B cell (primary cell): ENCODE measurements around the gene TEF. TPM values are rescaled to one million over a fixed set of nuclear protein-coding genes. Genes with fewer than 3 reads are reported as not detected.

Experiments used
- ATAC-seq: fragments of 200-7000 bp; cut with Tn5 transposase; one replicate; pipeline ENCODE4 v1.10.0; 2021; ENCODE audit warnings: low read depth, mild to moderate bottlenecking, moderate number of reproducible peaks, moderate library complexity
- CTCF ChIA-PET: fragments of 350-600 bp; sonication (Branson Sonifier 250); formaldehyde crosslinking; loops from one replicate; lab custom pipeline; 2021; ENCODE audit warnings: antibody characterized with exemption, inconsistent platforms; lab: Charles Lee
- POLR2A ChIA-PET: fragments of 350-600 bp; sonication (Branson Sonifier 250); formaldehyde crosslinking; loops from one replicate; lab custom pipeline; 2021; ENCODE audit warnings: antibody characterized with exemption; lab: Charles Lee
- DNase-seq: peaks from one replicate; pipeline ENCODE4 v3.0.0; 2013
- H2AFZ ChIP-seq: 2 replicates; pipeline ENCODE4 v1.6.1; 2012; ENCODE audit warnings: mild to moderate bottlenecking, low read depth, low read length; ENCODE audit not compliant: insufficient read depth, poor library complexity, severe bottlenecking
- H3K27ac ChIP-seq, 2 donors: 1 replicate in 1 of 2; 2 replicates in 1 of 2; pipeline ENCODE4 v1.5.1; 2012 to 2013; ENCODE audit warnings: low read length in 2 of 2, mild to moderate bottlenecking in 2 of 2, moderate library complexity in 1 of 2
- H3K27me3 ChIP-seq, 4 experiments: fragments of 200-600 bp in 1 of 4; sonication (generic) in 1 of 4; replicated peaks in 1 of 4; 1 replicate in 2 of 4; 2 replicates in 2 of 4; pipeline versions ENCODE4 v1.6.1 to v1.7.0; 2013 to 2016; ENCODE audit warnings: low read length in 3 of 4, mild to moderate bottlenecking in 2 of 4, mixed read lengths in 1 of 4, moderate library complexity in 1 of 4; ENCODE audit not compliant: insufficient read depth in 4 of 4, control insufficient read depth in 3 of 4; ENCODE audit errors: control extremely low read depth in 1 of 4
- H3K36me3 ChIP-seq, 2 experiments: replicated peaks in 1 of 2; 1 replicate in 1 of 2; 2 replicates in 1 of 2; pipeline versions ENCODE4 v1.6.1 to v1.7.1; 2013; ENCODE audit warnings: low read length in 1 of 2; ENCODE audit not compliant: insufficient read depth in 2 of 2, control insufficient read depth in 1 of 2; ENCODE audit errors: control extremely low read depth in 1 of 2, extremely low read depth in 1 of 2
- H3K4me1 ChIP-seq, 2 donors: fragments of 200-600 bp in 1 of 2; sonication (generic) in 1 of 2; 1 replicate in 1 of 2; 2 replicates in 1 of 2; pipeline versions ENCODE4 v1.5.1 to v1.6.1; 2013 to 2017; ENCODE audit warnings: low read length in 2 of 2; ENCODE audit not compliant: control insufficient read depth in 2 of 2, insufficient read depth in 2 of 2
- H3K4me2 ChIP-seq: replicated peaks from 2 replicates; pipeline ENCODE3; 2012; ENCODE audit warnings: mild to moderate bottlenecking, low read depth, low read length; ENCODE audit not compliant: poor library complexity, severe bottlenecking
- H3K4me3 ChIP-seq, 5 experiments: fragments of 200-600 bp in 1 of 5; sonication (generic) in 1 of 5; 1 replicate in 3 of 5; 2 replicates in 2 of 5; pipeline versions ENCODE4 v1.5.1 to v1.7.0; 2011 to 2016; ENCODE audit warnings: low read length in 4 of 5, mild to moderate bottlenecking in 4 of 5, low read depth in 2 of 5, control low read depth in 1 of 5, moderate library complexity in 1 of 5; ENCODE audit not compliant: insufficient read depth in 1 of 5; ENCODE audit errors: control extremely low read depth in 1 of 5, extremely low read depth in 1 of 5
- H3K79me2 ChIP-seq: fragments of 200-600 bp; sonication (generic); one replicate; pipeline ENCODE4 v1.6.0; 2016; ENCODE audit warnings: low read length; ENCODE audit not compliant: control insufficient read depth, insufficient read depth
- H3K9ac ChIP-seq: fragments of 200-600 bp; sonication (generic); 2 replicates; pipeline ENCODE4 v1.6.1; 2017; ENCODE audit warnings: mild to moderate bottlenecking, low read length, moderate library complexity
- H3K9me3 ChIP-seq, 3 donors: one replicate each; pipeline versions ENCODE4 v1.6.1 to v1.7.1; 2013; ENCODE audit warnings: low read length in 2 of 3; ENCODE audit not compliant: control insufficient read depth in 2 of 3, insufficient read depth in 1 of 3; ENCODE audit errors: control extremely low read depth in 1 of 3
- H4K20me1 ChIP-seq: 2 replicates; pipeline ENCODE4 v1.6.0; 2012; ENCODE audit warnings: mild to moderate bottlenecking, low read length; ENCODE audit not compliant: insufficient read depth, control insufficient read depth, poor library complexity, severe bottlenecking
- H3K27ac Mint-ChIP-seq: one replicate; pipeline ENCODE4 v1.8.0; 2021; ENCODE audit warnings: mixed read lengths
- H3K27me3 Mint-ChIP-seq: one replicate; pipeline ENCODE4 v1.8.0; 2021; ENCODE audit warnings: mixed read lengths
- H3K4me1 Mint-ChIP-seq: one replicate; pipeline ENCODE4 v1.8.0; 2021; ENCODE audit warnings: mixed read lengths
- H3K4me3 Mint-ChIP-seq: one replicate; pipeline ENCODE4 v1.8.0; 2021; ENCODE audit warnings: mixed read lengths
- H3K9me3 Mint-ChIP-seq: one replicate; pipeline ENCODE4 v1.8.0; 2022; ENCODE audit warnings: mixed read lengths; ENCODE audit not compliant: insufficient read depth
- EZH2 ChIP-seq: IDR thresholded peaks from 2 replicates; pipeline ENCODE4 v1.6.1; 2012; ENCODE audit warnings: borderline replicate concordance, low read depth, mild to moderate bottlenecking, moderate library complexity, low read length; ENCODE audit not compliant: insufficient read depth, poor library complexity, severe bottlenecking
- WGBS: methylation state at CpG from one replicate; pipeline ENCODE4 v1.1.5; 2013; ENCODE audit warnings: missing lambda C conversion rate; ENCODE audit not compliant: insufficient coverage; 5-methylcytosine and 5-hydroxymethylcytosine counted together
- intact Hi-C: fragments of 100-400 bp; cut with micrococcal nuclease; formaldehyde crosslinking; loops from one replicate; pipeline ENCODE4 v1.10.0; 2022
- polyA plus RNA-seq: library from polyadenylated mRNA; depleted of rRNA; stranded (reverse); fragments of >200 nt; gene quantifications from 2 replicates; pipeline ENCODE4 v1.2.3, GENCODE V29; 2012
- total RNA-seq, 2 donors: library from RNA; stranded (reverse); fragments of 120-200 nt in 1 of 2; gene quantifications; 1 replicate in 1 of 2; 2 replicates in 1 of 2; pipeline versions ENCODE4 v1.2.3 to v1.2.4, GENCODE V29; 2013 to 2022
- TF ChIP-seq, protein P1 (sequence below): fragments of 200-600 bp; IDR thresholded peaks from one replicate; pipeline ENCODE4 v1.8.0; 2022; ENCODE audit warnings: antibody characterized with exemption, mild to moderate bottlenecking

Gene TEF
- total and polyA plus RNA-seq, 2 donors (not counting 1 experiment from before 2014, with no cell fraction given): 5.0 to 5.5 TPM

DNA sequence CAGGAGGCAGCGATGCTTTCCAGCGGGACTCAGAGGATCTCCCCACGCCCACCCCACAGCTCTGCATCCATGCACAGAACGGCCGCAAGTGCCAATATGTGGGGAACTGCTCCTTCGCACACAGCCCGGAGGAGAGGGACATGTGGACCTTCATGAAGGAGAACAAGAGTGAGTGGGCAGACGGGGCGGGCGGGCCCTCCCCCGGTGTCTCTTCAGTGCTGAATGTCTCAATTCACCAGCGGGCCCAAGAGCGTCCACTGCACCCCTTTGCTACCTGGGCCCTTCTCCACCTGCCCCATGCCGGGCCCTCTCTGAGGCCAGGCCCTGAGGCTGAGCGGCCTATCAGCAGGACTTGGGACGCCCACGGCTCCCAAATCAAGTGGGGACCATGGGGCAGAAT, 25.8 kb upstream of the TEF start:
- Histone ChIP-seq H3K79me2 (no peaks in the 10 kb centered on the region), H3K9ac (no peak overlapping the region), H3K4me2 (no peak overlapping the region), H4K20me1 (no peaks in the 10 kb centered on the region), H3K4me1 (no peaks in the 10 kb centered on the region), H3K4me3 (no peak overlapping the region), H3K27ac (no peak overlapping the region), H2AFZ (no peak overlapping the region), H3K27me3 (no peaks in the 10 kb centered on the region), H3K36me3 (peaks cover 0 to 55% of the 10 kb centered on the region in 2 experiments), H3K9me3 (no peaks in the 10 kb centered on the region)
- POLR2A ChIA-PET: no interaction called here
- Mint-ChIP-seq H3K27me3 (no peaks in the 10 kb centered on the region), H3K4me1 (no peaks in the 10 kb centered on the region), H3K4me3 (no peak overlapping the region), H3K9me3 (no peaks in the 10 kb centered on the region), H3K27ac (no peak overlapping the region)
- no peak for DNase-seq
- ATAC-seq: no peak
- TF ChIP-seq, protein P1, sequence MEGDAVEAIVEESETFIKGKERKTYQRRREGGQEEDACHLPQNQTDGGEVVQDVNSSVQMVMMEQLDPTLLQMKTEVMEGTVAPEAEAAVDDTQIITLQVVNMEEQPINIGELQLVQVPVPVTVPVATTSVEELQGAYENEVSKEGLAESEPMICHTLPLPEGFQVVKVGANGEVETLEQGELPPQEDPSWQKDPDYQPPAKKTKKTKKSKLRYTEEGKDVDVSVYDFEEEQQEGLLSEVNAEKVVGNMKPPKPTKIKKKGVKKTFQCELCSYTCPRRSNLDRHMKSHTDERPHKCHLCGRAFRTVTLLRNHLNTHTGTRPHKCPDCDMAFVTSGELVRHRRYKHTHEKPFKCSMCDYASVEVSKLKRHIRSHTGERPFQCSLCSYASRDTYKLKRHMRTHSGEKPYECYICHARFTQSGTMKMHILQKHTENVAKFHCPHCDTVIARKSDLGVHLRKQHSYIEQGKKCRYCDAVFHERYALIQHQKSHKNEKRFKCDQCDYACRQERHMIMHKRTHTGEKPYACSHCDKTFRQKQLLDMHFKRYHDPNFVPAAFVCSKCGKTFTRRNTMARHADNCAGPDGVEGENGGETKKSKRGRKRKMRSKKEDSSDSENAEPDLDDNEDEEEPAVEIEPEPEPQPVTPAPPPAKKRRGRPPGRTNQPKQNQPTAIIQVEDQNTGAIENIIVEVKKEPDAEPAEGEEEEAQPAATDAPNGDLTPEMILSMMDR: no peak
- no peak for TF ChIP-seq EZH2
- intact Hi-C loops: no loop called here
- CTCF ChIA-PET: no interaction called here
- 97% methylated on average over 15 of the region's 17 CpGs for WGBS

DNA sequence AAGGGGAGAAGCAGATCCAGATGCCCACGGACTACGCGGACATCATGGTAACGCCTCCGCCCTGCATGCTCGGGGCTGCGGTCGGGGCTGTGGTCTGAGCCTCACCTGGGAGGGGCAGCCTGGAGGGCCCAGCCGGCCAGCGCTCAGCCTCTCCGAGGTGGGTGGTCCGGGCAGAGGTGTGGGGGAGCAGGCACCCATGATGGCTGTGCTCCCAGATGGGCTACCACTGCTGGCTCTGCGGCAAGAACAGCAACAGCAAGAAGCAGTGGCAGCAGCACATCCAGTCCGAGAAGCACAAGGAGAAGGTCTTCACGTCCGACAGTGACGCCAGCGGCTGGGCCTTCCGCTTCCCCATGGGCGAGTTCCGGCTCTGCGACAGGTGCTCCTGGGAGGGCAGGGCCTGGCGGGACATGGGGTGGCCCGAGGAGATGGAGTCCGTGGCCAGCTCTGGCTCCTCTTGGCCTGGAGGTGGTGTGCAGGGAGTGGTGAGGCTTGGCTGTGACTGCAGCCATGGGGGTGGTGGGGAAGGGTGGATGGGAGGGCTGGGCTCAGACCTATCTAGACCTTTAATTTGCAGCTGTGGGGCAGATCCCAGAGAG, 25.2 kb upstream of the TEF start:
- H3K9ac ChIP-seq: no peak overlapping the region
- no peak overlapping the region for H3K4me3 Mint-ChIP-seq
- TF ChIP-seq, protein P1: no peak
- no peak for TF ChIP-seq EZH2
- ATAC-seq: no peak
- H2AFZ ChIP-seq: no peak overlapping the region
- H3K79me2 ChIP-seq: no peaks in the 10 kb centered on the region
- H3K4me1 Mint-ChIP-seq: no peaks in the 10 kb centered on the region
- no peak overlapping the region for H3K27ac ChIP-seq
- no peak overlapping the region for H3K4me3 ChIP-seq
- no peak for DNase-seq
- H3K4me2 ChIP-seq: no peak overlapping the region
- intact Hi-C loops: no loop called here
- no peaks in the 10 kb centered on the region for H4K20me1 ChIP-seq
- no peaks in the 10 kb centered on the region for H3K4me1 ChIP-seq
- no peaks in the 10 kb centered on the region for H3K9me3 ChIP-seq
- H3K36me3 ChIP-seq: peaks cover 0 to 51% of the 10 kb centered on the region in 2 experiments
- POLR2A ChIA-PET: interaction anchor here (0.7 kb wide), 2 partner anchors 15 to 25 kb away, joined by 4 to 5 read pairs; partner anchors contain the start of gene TEF
- CTCF ChIA-PET: no interaction called here
- H3K27ac Mint-ChIP-seq: no peak overlapping the region
- H3K9me3 Mint-ChIP-seq: no peaks in the 10 kb centered on the region
- H3K27me3 ChIP-seq: no peaks in the 10 kb centered on the region
- no peaks in the 10 kb centered on the region for H3K27me3 Mint-ChIP-seq
- WGBS: 97% methylated on average over 25 of the region's 25 CpGs
